Ascending aorta (tissue), 2 donors: ENCODE data around the gene DGKI. TPM values are rescaled to one million over a fixed set of nuclear protein-coding genes. Genes with fewer than 3 reads are reported as not detected.
A peak's percentile ranks its signal among the peaks of the same experiment; 100 is the strongest.

Source experiments
- DNase-seq, 2 donors: peaks; one replicate each; pipeline ENCODE4 v3.0.0-alpha.2; 2019; ENCODE audit warnings: low spot score in 2 of 2
- H3K27ac ChIP-seq, 2 donors: fragments of 200-600 bp; sonication (generic); one replicate each; pipeline ENCODE4 v1.5.1; 2016 to 2017; ENCODE audit warnings: mild to moderate bottlenecking in 1 of 2
- H3K27me3 ChIP-seq: fragments of 200-600 bp; sonication (generic); one replicate; pipeline ENCODE4 v1.5.1; 2017
- H3K36me3 ChIP-seq, 2 donors: fragments of 200-600 bp; sonication (generic); one replicate each; pipeline ENCODE4 v1.5.1; 2016
- H3K4me1 ChIP-seq, 2 donors: fragments of 200-600 bp; sonication (generic); one replicate each; pipeline ENCODE4 v1.5.1; 2016 to 2017; ENCODE audit warnings: mild to moderate bottlenecking in 1 of 2
- H3K4me3 ChIP-seq, 2 donors: fragments of 200-600 bp; sonication (generic); one replicate each; pipeline ENCODE4 v1.5.1; 2016 to 2017; ENCODE audit warnings: mild to moderate bottlenecking in 1 of 2
- H3K9me3 ChIP-seq, 2 donors: fragments of 200-600 bp; sonication (generic); one replicate each; pipeline ENCODE4 v1.5.1; 2016
- intact Hi-C: fragments of 100-400 bp; cut with DNase I; formaldehyde crosslinking; loops from one replicate; pipeline ENCODE4 v1.15.1; 2023
- total RNA-seq: library from RNA; depleted of rRNA; stranded (reverse); fragments of >200 nt; gene quantifications from one replicate; pipeline ENCODE4 v1.1.0, GENCODE V29; 2016
- TF ChIP-seq, protein P1 (sequence below), 3 experiments: fragments of 200-600 bp in 2 of 3; fragments of 450-650 bp in 1 of 3; sonication (generic) in 2 of 3; IDR thresholded peaks; one replicate each; pipeline ENCODE4 v1.5.1; 2016 to 2019; ENCODE audit warnings: antibody characterized with exemption in 3 of 3, mild to moderate bottlenecking in 1 of 3, moderate library complexity in 1 of 3

Gene DGKI
- total RNA-seq, 1 donor from 2014 or later = 13.4 TPM

DNA sequence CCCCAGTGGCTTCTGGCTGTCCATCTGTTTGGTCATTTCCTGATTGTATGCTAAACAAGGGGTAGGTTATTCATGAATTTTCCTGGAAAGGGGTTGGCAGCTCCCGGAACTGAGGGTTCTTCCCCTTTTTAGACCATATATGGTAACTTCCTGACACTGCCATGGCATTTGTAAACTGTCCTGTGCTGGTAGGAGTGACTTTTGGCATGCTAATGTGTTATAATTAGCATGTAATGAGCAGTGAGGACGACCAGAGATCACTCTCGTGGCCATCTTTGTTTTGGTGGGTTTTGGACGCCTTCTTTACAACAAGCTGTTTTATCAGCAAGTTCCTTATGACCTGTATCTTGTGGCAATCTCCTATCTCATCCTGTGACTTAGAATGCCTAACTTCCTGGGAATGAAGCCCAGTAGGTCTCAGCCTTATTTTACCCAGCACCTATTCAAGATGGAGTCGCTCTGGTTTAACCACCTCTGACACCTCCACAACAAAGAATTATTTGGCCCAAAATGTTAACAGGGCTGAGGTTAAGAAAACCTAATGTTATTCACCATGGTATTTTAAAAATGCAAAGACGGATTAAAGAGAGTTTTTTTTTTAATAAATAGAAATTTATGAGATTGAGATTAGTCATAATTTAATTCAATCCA is 500.9 kb downstream of the DGKI start:
- TF ChIP-seq, protein P1, sequence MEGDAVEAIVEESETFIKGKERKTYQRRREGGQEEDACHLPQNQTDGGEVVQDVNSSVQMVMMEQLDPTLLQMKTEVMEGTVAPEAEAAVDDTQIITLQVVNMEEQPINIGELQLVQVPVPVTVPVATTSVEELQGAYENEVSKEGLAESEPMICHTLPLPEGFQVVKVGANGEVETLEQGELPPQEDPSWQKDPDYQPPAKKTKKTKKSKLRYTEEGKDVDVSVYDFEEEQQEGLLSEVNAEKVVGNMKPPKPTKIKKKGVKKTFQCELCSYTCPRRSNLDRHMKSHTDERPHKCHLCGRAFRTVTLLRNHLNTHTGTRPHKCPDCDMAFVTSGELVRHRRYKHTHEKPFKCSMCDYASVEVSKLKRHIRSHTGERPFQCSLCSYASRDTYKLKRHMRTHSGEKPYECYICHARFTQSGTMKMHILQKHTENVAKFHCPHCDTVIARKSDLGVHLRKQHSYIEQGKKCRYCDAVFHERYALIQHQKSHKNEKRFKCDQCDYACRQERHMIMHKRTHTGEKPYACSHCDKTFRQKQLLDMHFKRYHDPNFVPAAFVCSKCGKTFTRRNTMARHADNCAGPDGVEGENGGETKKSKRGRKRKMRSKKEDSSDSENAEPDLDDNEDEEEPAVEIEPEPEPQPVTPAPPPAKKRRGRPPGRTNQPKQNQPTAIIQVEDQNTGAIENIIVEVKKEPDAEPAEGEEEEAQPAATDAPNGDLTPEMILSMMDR (IDR thresholded peaks at IDR 0.05) = no peak
- Histone ChIP-seq H3K4me1 (no peaks in the 10 kb centered on the region), H3K36me3 (no peaks in the 10 kb centered on the region), H3K27ac (no peak overlapping the region), H3K27me3 (no peaks in the 10 kb centered on the region), H3K9me3 (no peaks in the 10 kb centered on the region), H3K4me3 (no peak overlapping the region)
- intact Hi-C loops = no loop called here
- DNase-seq = no peak

DNA sequence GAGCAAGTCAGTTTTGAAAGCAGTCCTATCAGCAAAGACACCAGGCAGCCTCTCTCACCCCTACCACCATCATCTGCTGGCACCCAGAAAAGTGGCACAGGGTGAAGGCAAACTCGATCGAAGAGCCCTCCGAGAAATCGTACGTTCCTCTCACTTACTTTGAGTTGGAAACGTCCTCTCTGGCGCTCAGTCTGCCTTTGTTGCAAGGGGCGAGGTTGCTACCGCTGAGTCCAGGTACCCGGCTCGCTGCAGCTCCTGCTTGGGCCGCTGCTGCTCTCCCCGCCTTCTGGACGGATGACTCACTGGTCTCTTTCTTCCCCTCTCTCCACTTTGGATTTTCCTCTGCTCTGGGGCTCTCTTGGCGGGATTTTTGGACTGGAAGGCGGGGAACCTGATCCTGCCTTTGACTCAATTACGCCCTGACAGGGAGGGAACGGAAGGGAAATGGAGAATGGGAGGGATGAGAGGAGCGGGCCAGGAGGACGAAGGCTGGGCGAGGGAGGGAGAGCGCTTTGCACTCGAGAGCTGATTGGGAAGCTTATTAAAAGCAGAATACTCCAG is 503.4 kb downstream of the DGKI start, which contains the start of gene PTN:
PTN (minus strand) TSS at position 453 of the 561 bp plus-strand sequence. CDS start 88,760 bp downstream, outside the sequence.
- intact Hi-C loops = no loop called here
- H3K36me3 ChIP-seq = no peaks in the 10 kb centered on the region
- H3K27ac ChIP-seq = no peak within 1 kb of the TSS
- H3K9me3 ChIP-seq = no peaks in the 10 kb centered on the region
- H3K4me1 ChIP-seq = no peaks in the 10 kb centered on the region
- TF ChIP-seq, protein P1 (IDR thresholded peaks at IDR 0.05) = no peak
- H3K4me3 ChIP-seq = peak within 1 kb of the TSS; percentile 52 to 59
- no peak for DNase-seq
- no peaks in the 10 kb centered on the region for H3K27me3 ChIP-seq

DNA sequence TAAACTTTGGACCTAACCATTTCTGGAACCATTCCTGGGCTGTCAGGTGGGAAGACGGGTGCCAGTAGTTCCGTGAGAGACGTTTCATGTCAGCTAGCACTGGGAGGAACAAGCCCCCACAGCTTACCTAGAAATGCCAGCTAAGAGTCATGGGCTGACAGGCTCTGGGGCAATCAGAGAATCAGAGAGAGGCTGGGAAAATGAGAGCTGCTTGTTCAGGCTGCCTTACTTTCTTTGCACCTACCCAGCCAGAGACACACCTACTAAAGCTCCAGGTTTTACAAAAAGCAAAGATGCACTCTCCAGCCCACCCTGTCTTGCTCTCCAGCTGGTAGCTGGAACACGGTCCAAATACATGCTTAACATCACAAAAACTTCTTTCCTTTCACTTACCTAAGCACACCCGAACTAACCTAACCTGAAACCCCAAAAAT is 503.9 kb downstream of the DGKI start:
- Histone ChIP-seq H3K9me3 (no peaks in the 10 kb centered on the region), H3K27me3 (no peaks in the 10 kb centered on the region), H3K27ac (no peak overlapping the region), H3K4me3 (peak overlapping the region; percentile 52 to 59), H3K36me3 (no peaks in the 10 kb centered on the region), H3K4me1 (no peaks in the 10 kb centered on the region)
- TF ChIP-seq, protein P1 (IDR thresholded peaks at IDR 0.05) = no peak
- intact Hi-C loops = no loop called here
- DNase-seq = no peak

DNA sequence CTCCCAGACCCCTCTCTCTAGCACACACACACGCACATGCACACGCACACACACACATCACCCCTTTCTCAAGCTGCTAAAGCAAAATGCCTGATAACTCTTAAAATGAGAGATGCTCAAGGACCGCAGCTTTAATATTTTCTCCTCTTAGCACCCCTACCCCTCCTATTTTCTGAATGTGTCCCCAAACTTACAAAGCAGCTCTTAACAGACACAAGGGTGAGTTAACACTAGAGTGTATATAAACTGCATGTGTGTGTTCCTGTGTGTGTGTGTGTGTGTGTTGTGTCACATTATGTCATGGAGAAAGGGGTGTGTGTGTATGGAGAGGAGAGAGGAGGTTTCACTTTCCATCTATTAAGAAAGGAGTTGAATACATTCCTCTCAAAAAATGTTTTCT is 504.5 kb downstream of the DGKI start:
- no peaks in the 10 kb centered on the region for H3K9me3 ChIP-seq
- no peaks in the 10 kb centered on the region for H3K36me3 ChIP-seq
- DNase-seq = no peak
- H3K4me1 ChIP-seq = no peaks in the 10 kb centered on the region
- intact Hi-C loops = no loop called here
- no peak overlapping the region for H3K27ac ChIP-seq
- no peak overlapping the region for H3K4me3 ChIP-seq
- TF ChIP-seq, protein P1 (IDR thresholded peaks at IDR 0.05) = no peak
- no peaks in the 10 kb centered on the region for H3K27me3 ChIP-seq

DNA sequence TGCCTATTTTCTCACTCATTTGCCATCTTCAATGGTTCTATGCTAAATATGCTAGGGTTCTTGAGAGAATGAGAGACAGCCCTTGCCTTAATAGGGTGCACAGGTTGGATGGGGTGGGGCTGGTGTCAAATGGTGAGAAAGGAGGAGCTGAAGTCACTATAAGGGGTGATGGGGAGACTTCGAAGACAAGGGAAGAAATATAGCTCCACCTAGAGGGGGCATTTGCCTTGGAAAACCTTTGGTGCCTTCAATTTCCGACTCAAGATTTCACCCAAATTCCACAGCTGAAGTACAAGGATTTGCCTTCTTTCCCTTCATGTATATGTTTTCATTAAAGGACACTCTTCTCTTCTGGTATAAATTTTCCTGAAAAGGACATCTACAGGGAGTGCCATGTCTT is 508.9 kb downstream of the DGKI start:
- no peak overlapping the region for H3K4me3 ChIP-seq
- no peaks in the 10 kb centered on the region for H3K27me3 ChIP-seq
- no peaks in the 10 kb centered on the region for H3K4me1 ChIP-seq
- no peaks in the 10 kb centered on the region for H3K9me3 ChIP-seq
- no peak overlapping the region for H3K27ac ChIP-seq
- TF ChIP-seq, protein P1 (IDR thresholded peaks at IDR 0.05) = no peak
- H3K36me3 ChIP-seq = no peaks in the 10 kb centered on the region
- DNase-seq = no peak
- intact Hi-C loops = no loop called here
